Measurements from ENCODE around the gene NR3C2.

NR3C2 gene

DNA sequence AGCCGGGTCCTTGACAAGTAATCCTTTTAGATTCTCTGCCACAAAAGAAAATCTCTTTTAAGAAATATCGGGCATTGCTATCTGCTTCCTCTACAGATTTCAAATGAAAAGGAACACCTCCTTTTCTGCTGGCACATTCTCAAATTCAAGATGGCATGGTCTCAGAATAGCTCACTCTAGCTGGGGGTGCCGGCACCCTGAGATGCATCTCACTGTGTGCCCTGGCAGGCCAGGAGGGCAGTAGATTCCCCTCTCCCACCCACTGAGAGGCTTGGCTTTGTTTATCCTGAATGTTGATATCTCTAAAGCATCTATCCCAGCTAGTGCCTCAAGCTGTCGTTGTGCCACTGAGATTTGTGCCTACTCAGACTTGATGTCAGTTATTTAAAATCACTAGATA, 390.8 kb downstream of the NR3C2 start:
- no peak for DNase-seq
- Histone ChIP-seq H3K4me1 (ENCODE audit: control extremely low read depth in 1 of 4, control insufficient read depth in 4 of 4, insufficient read depth in 4 of 4, low read length in 3 of 4) (peaks cover 0 to 11% (median 5%) of the 10 kb centered on the region in 4 experiments), H3K4me3 (ENCODE audit: control insufficient read depth in 1 of 7, extremely low read depth in 1 of 7, insufficient read depth in 4 of 7, low read depth in 2 of 7, low read length in 6 of 7) (no peak overlapping the region), H3K27ac (ENCODE audit: insufficient read depth in 1 of 2, low read depth in 1 of 2, low read length in 2 of 2, poor library complexity in 1 of 2, severe bottlenecking in 2 of 2) (no peak overlapping the region), H3K9me3 (ENCODE audit: control extremely low read depth in 1 of 5, control insufficient read depth in 4 of 5, insufficient read depth in 2 of 5, low read depth in 1 of 5, low read length in 4 of 5) (no peaks in the 10 kb centered on the region), H3K27me3 (replicated peaks in 2 of 5; ENCODE audit: control insufficient read depth in 4 of 5, insufficient read depth in 5 of 5, low read length in 4 of 5) (no peaks in the 10 kb centered on the region), H3K36me3 (ENCODE audit: control insufficient read depth in 4 of 4, insufficient read depth in 4 of 4, low read length in 3 of 4) (no peaks in the 10 kb centered on the region)
- ChIA-PET CTCF (interaction anchor here (0.7 kb wide), 1 partner anchor 10 kb away, joined by 3 read pairs; no protein-coding TSS in a partner anchor), POLR2A (no interaction called here)
- WGBS (ENCODE audit: insufficient coverage), result 75% methylated on average over 3 of the region's 4 CpGs

DNA sequence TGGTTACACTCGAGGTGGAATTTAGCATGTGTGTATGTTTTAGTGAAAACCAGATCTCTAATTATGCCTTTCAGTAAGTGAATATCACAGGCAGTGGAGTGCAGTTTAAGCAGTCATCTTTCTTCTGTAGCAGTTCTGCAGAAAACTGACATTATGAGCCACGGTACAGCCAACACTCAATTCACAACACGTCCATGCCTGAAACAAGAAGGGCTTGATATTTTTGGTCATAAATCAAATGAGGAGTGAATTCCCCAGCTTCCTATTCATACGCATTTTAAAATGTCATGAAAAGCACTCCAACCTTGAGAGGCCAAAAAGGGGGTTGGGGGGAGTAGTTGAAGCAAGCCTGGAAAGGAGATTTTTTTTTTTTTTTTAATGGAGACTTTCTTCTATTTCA, 393.6 kb downstream of the NR3C2 start:
- Histone ChIP-seq H3K27me3 (replicated peaks in 2 of 5; ENCODE audit: control insufficient read depth in 4 of 5, insufficient read depth in 5 of 5, low read length in 4 of 5) (no peaks in the 10 kb centered on the region), H3K36me3 (ENCODE audit: control insufficient read depth in 4 of 4, insufficient read depth in 4 of 4, low read length in 3 of 4) (no peaks in the 10 kb centered on the region), H3K4me3 (ENCODE audit: control insufficient read depth in 1 of 7, extremely low read depth in 1 of 7, insufficient read depth in 4 of 7, low read depth in 2 of 7, low read length in 6 of 7) (no peak overlapping the region), H3K9me3 (ENCODE audit: control extremely low read depth in 1 of 5, control insufficient read depth in 4 of 5, insufficient read depth in 2 of 5, low read depth in 1 of 5, low read length in 4 of 5) (no peaks in the 10 kb centered on the region), H3K27ac (ENCODE audit: insufficient read depth in 1 of 2, low read depth in 1 of 2, low read length in 2 of 2, poor library complexity in 1 of 2, severe bottlenecking in 2 of 2) (no peak overlapping the region), H3K4me1 (ENCODE audit: control extremely low read depth in 1 of 4, control insufficient read depth in 4 of 4, insufficient read depth in 4 of 4, low read length in 3 of 4) (peaks cover 0 to 11% (median 5%) of the 10 kb centered on the region in 4 experiments)
- WGBS (ENCODE audit: insufficient coverage), result 80% methylated on average over 1 of the region's 4 CpGs
- ChIA-PET CTCF (no interaction called here), POLR2A (no interaction called here)
- DNase-seq, result peak in 1 of 3 donors; percentile 17

DNA sequence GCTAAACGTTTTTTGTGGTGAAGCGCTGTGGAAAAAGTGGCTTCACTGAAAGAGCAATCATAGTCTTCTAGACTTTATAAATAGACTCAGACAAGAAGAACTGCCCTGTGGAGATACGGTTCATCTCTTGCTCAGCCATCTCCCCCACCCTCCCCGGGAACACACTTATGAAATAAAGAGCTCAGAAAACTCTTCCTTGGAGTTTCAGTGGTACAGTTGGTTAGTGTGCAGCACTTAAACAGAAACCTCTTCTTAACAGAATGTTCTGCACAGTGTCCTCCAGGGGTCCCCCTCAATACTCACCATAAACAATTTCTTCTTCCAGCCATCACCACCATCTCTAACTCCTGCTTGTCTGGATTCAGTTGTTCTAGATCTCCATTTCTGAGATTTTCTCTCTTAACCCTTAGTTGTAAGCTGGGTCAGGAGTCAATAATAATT, 397.3 kb downstream of the NR3C2 start:
- no peaks in the 10 kb centered on the region for H3K36me3 ChIP-seq (ENCODE audit: control insufficient read depth in 4 of 4, insufficient read depth in 4 of 4, low read length in 3 of 4)
- H3K4me1 ChIP-seq (ENCODE audit: control extremely low read depth in 1 of 4, control insufficient read depth in 4 of 4, insufficient read depth in 4 of 4, low read length in 3 of 4), result no peaks in the 10 kb centered on the region
- no peaks in the 10 kb centered on the region for H3K27me3 ChIP-seq (replicated peaks in 2 of 5; ENCODE audit: control insufficient read depth in 4 of 5, insufficient read depth in 5 of 5, low read length in 4 of 5)
- no peak for DNase-seq
- H3K9me3 ChIP-seq (ENCODE audit: control extremely low read depth in 1 of 5, control insufficient read depth in 4 of 5, insufficient read depth in 2 of 5, low read depth in 1 of 5, low read length in 4 of 5), result no peaks in the 10 kb centered on the region
- CTCF ChIA-PET, result interaction anchor here (0.7 to 1.7 kb wide), 5 partner anchors 9 to 102 kb away, joined by 3 to 6 read pairs (median 3); no protein-coding TSS in a partner anchor
- WGBS (ENCODE audit: insufficient coverage), result 67% methylated on average over 1 of the region's 4 CpGs
- H3K4me3 ChIP-seq (ENCODE audit: control insufficient read depth in 1 of 7, extremely low read depth in 1 of 7, insufficient read depth in 4 of 7, low read depth in 2 of 7, low read length in 6 of 7), result no peak overlapping the region
- POLR2A ChIA-PET, result no interaction called here
- no peak overlapping the region for H3K27ac ChIP-seq (ENCODE audit: insufficient read depth in 1 of 2, low read depth in 1 of 2, low read length in 2 of 2, poor library complexity in 1 of 2, severe bottlenecking in 2 of 2)

DNA sequence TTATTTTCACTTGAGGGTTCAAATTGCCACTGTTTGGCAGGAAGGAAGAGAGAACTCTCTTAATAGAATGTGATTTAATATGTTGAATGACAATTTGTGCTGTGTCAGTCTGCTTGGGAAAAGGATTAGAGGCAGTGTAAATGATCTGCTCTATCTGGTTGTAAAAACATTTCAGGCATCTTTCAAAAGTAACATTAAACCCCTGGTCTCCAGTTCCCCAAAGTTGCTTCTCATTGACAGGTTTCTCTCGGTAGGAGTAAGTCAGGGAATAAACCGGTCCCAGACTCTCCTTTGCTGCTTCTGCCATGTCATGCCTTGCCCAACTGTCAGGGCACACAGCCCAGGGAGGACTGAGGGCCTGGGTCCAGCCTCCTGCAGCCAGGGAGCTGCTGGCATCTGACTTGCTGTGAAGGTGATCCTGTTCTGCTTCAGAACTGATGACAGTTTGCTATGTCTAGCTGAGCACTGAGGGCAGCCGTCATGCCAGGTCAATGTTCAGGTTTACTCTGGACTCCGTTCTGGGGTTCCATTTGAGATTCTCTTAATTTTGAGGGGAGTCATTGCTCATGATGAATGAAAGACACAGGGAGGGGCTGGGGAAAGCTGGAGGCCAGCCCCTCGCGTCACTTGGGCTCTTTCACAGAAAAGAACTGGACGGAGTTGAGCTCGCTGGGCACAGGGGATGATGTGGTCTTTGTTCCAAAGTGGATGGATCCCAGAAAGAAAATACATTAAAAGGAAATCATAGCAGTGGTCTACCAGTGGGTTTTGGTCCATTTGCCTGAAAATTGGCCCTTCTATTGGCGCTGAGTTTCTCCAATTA, 397.9 kb downstream of the NR3C2 start:
- no peak overlapping the region for H3K27ac ChIP-seq (ENCODE audit: insufficient read depth in 1 of 2, low read depth in 1 of 2, low read length in 2 of 2, poor library complexity in 1 of 2, severe bottlenecking in 2 of 2)
- ChIA-PET CTCF (interaction anchor here (0.8 to 1.7 kb wide), 4 partner anchors 9 to 24 kb away, joined by 3 to 6 read pairs (median 4); no protein-coding TSS in a partner anchor), POLR2A (no interaction called here)
- no peaks in the 10 kb centered on the region for H3K36me3 ChIP-seq (ENCODE audit: control insufficient read depth in 4 of 4, insufficient read depth in 4 of 4, low read length in 3 of 4)
- WGBS (ENCODE audit: insufficient coverage), result 93% methylated on average over 9 of the region's 9 CpGs
- no peak overlapping the region for H3K4me3 ChIP-seq (ENCODE audit: control insufficient read depth in 1 of 7, extremely low read depth in 1 of 7, insufficient read depth in 4 of 7, low read depth in 2 of 7, low read length in 6 of 7)
- H3K9me3 ChIP-seq (ENCODE audit: control extremely low read depth in 1 of 5, control insufficient read depth in 4 of 5, insufficient read depth in 2 of 5, low read depth in 1 of 5, low read length in 4 of 5), result no peaks in the 10 kb centered on the region
- no peaks in the 10 kb centered on the region for H3K4me1 ChIP-seq (ENCODE audit: control extremely low read depth in 1 of 4, control insufficient read depth in 4 of 4, insufficient read depth in 4 of 4, low read length in 3 of 4)
- no peak for DNase-seq
- H3K27me3 ChIP-seq (replicated peaks in 2 of 5; ENCODE audit: control insufficient read depth in 4 of 5, insufficient read depth in 5 of 5, low read length in 4 of 5), result no peaks in the 10 kb centered on the region

DNA sequence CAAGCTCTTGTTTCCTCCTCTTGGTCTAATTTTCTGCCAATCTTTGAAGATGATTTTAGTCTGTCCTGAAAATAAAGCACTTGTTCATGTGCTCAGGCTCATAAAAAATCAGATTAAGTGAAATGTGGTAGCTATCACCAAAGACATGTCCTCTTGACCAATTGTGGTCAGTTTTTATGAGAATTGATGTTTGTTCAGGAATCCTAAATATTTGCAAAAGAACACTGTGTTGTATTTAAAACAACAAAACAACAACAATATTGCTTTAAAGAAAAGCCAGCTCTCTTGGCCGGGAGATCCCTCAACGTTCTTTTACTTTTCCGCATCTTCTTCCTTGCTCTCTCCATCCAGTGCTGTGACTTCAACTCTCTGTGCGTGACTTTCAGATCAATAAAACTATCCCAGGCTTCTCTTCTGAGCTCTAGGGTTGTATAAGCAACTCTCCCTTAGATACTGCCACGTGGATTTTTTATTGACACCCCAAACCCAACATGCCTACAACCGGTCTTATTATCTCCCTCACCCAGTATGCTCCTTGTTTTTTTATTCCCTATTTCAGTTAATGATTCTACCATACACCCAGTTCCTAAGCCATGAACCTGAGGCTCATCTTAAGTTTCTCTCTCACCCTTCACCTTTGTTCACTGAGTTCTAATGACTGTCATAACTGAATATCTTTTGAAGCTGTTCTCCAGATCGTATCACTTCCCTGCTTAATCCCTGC, 400.4 kb downstream of the NR3C2 start:
- 95% methylated on average over 7 of the region's 7 CpGs for WGBS (ENCODE audit: insufficient coverage)
- no peaks in the 10 kb centered on the region for H3K4me1 ChIP-seq (ENCODE audit: control extremely low read depth in 1 of 4, control insufficient read depth in 4 of 4, insufficient read depth in 4 of 4, low read length in 3 of 4)
- H3K36me3 ChIP-seq (ENCODE audit: control insufficient read depth in 4 of 4, insufficient read depth in 4 of 4, low read length in 3 of 4), result no peaks in the 10 kb centered on the region
- H3K4me3 ChIP-seq (ENCODE audit: control insufficient read depth in 1 of 7, extremely low read depth in 1 of 7, insufficient read depth in 4 of 7, low read depth in 2 of 7, low read length in 6 of 7), result no peak overlapping the region
- ChIA-PET CTCF (interaction anchor here (1.3 to 1.6 kb wide), 2 partner anchors 9 to 20 kb away, joined by 3 read pairs; no protein-coding TSS in a partner anchor), POLR2A (no interaction called here)
- no peaks in the 10 kb centered on the region for H3K27me3 ChIP-seq (replicated peaks in 2 of 5; ENCODE audit: control insufficient read depth in 4 of 5, insufficient read depth in 5 of 5, low read length in 4 of 5)
- H3K9me3 ChIP-seq (ENCODE audit: control extremely low read depth in 1 of 5, control insufficient read depth in 4 of 5, insufficient read depth in 2 of 5, low read depth in 1 of 5, low read length in 4 of 5), result peaks cover 0 to under 1% (median 0%) of the 10 kb centered on the region in 5 experiments
- no peak for DNase-seq
- H3K27ac ChIP-seq (ENCODE audit: insufficient read depth in 1 of 2, low read depth in 1 of 2, low read length in 2 of 2, poor library complexity in 1 of 2, severe bottlenecking in 2 of 2), result no peak overlapping the region

DNA sequence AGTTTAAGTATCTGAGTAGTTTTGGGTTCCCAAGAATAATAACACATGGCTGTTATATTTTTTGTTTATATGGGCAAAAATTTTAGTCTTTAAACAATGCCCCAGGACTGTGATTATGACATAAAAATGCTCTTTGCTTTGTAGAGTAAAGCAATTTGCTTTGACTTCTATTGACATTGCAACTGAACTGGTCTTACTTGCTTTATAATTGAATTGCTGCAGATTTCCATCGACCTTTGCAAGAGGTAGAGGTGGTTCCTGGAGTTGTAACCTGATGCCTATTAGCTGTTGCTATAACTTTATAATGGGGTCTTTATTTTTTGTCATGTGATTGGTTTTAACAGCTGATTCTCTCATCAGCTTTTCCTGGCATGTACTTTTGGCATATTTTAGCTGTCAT, 407.4 kb downstream of the NR3C2 start:
- WGBS (ENCODE audit: insufficient coverage), result 86% methylated on average over 1 of the region's 1 CpG
- H3K4me1 ChIP-seq (ENCODE audit: control extremely low read depth in 1 of 4, control insufficient read depth in 4 of 4, insufficient read depth in 4 of 4, low read length in 3 of 4), result peaks cover 0 to 3% (median 0%) of the 10 kb centered on the region in 4 experiments
- no peaks in the 10 kb centered on the region for H3K36me3 ChIP-seq (ENCODE audit: control insufficient read depth in 4 of 4, insufficient read depth in 4 of 4, low read length in 3 of 4)
- H3K9me3 ChIP-seq (ENCODE audit: control extremely low read depth in 1 of 5, control insufficient read depth in 4 of 5, insufficient read depth in 2 of 5, low read depth in 1 of 5, low read length in 4 of 5), result peaks cover 0 to 3% (median 0%) of the 10 kb centered on the region in 5 experiments
- DNase-seq, result no peak
- H3K27me3 ChIP-seq (replicated peaks in 2 of 5; ENCODE audit: control insufficient read depth in 4 of 5, insufficient read depth in 5 of 5, low read length in 4 of 5), result no peaks in the 10 kb centered on the region
- no peak overlapping the region for H3K4me3 ChIP-seq (ENCODE audit: control insufficient read depth in 1 of 7, extremely low read depth in 1 of 7, insufficient read depth in 4 of 7, low read depth in 2 of 7, low read length in 6 of 7)
- CTCF ChIA-PET, result no interaction called here
- H3K27ac ChIP-seq (ENCODE audit: insufficient read depth in 1 of 2, low read depth in 1 of 2, low read length in 2 of 2, poor library complexity in 1 of 2, severe bottlenecking in 2 of 2), result no peak overlapping the region
- POLR2A ChIA-PET, result no interaction called here

Measured in common myeloid progenitor, CD34-positive (primary cell).